CD4-positive, CD25-positive, alpha-beta regulatory T cell (primary cell): Measurements from ENCODE around the gene LIN7B. TPM values are rescaled to one million over a fixed set of nuclear protein-coding genes. Genes with fewer than 3 reads are reported as not detected.

Source experiments
- ATAC-seq, 2 donors: fragments of 150-1000 bp; cut with Tn5 transposase; one replicate each; pipeline ENCODE4 v1.10.0; 2021; ENCODE audit warnings: low read depth in 2 of 2, moderate number of reproducible peaks in 2 of 2, moderate library complexity in 1 of 2
- DNase-seq, 3 donors: peaks; one replicate each; pipeline versions ENCODE4 v3.0.0 to v3.0.0-alpha.2; 2012 to 2022; ENCODE audit warnings: mixed read lengths in 1 of 3
- H3K27ac ChIP-seq: one replicate; pipeline ENCODE4 v1.7.0; 2013; ENCODE audit warnings: mild to moderate bottlenecking, low read length; ENCODE audit not compliant: insufficient read depth, poor library complexity, severe bottlenecking
- H3K27me3 ChIP-seq: one replicate; pipeline ENCODE4 v1.7.0; 2013; ENCODE audit warnings: low read length; ENCODE audit not compliant: control insufficient read depth, insufficient read depth
- H3K36me3 ChIP-seq: one replicate; pipeline ENCODE4 v1.7.0; 2013; ENCODE audit warnings: mild to moderate bottlenecking, low read length, moderate library complexity; ENCODE audit not compliant: control insufficient read depth, insufficient read depth
- H3K4me1 ChIP-seq: 2 replicates; pipeline ENCODE4 v1.7.0; 2013; ENCODE audit warnings: mild to moderate bottlenecking, low read length; ENCODE audit not compliant: insufficient read depth, control insufficient read depth, poor library complexity, severe bottlenecking
- H3K4me3 ChIP-seq: one replicate; pipeline ENCODE4 v1.7.0; 2013; ENCODE audit warnings: low read depth, mild to moderate bottlenecking, low read length, moderate library complexity
- H3K9me3 ChIP-seq, 2 experiments: 1 replicate in 1 of 2; 2 replicates in 1 of 2; pipeline ENCODE4 v1.7.0; 2013; ENCODE audit warnings: low read length in 2 of 2, mild to moderate bottlenecking in 1 of 2, moderate library complexity in 1 of 2; ENCODE audit not compliant: control insufficient read depth in 2 of 2
- H3K27ac Mint-ChIP-seq, 3 donors: one replicate each; pipeline ENCODE4 v1.8.0; 2020 to 2022; ENCODE audit warnings: mild to moderate bottlenecking in 3 of 3, mixed read lengths in 3 of 3, moderate library complexity in 2 of 3
- H3K27me3 Mint-ChIP-seq: one replicate; pipeline ENCODE4 v1.8.0; 2022; ENCODE audit warnings: mild to moderate bottlenecking, mixed read lengths
- H3K36me3 Mint-ChIP-seq: one replicate; pipeline ENCODE4 v1.8.0; 2020; ENCODE audit warnings: mixed read lengths
- H3K4me1 Mint-ChIP-seq, 4 donors: one replicate each; pipeline ENCODE4 v1.8.0; 2020 to 2022; ENCODE audit warnings: mixed read lengths in 4 of 4, mild to moderate bottlenecking in 1 of 4
- H3K4me3 Mint-ChIP-seq, 4 donors: one replicate each; pipeline ENCODE4 v1.8.0; 2020 to 2022; ENCODE audit warnings: mild to moderate bottlenecking in 4 of 4, mixed read lengths in 4 of 4, moderate library complexity in 3 of 4
- H3K9me3 Mint-ChIP-seq, 7 donors: one replicate each; pipeline ENCODE4 v1.8.0; 2020 to 2022; ENCODE audit warnings: mixed read lengths in 7 of 7, mild to moderate bottlenecking in 3 of 7, moderate library complexity in 2 of 7
- polyA plus RNA-seq, 4 donors: library from polyadenylated mRNA; unstranded; fragments of 300-500 nt; fragmentation: Illumina TruSeq; gene quantifications; one replicate each; pipeline ENCODE4 v1.2.3, GENCODE V29; 2021
- total RNA-seq: library from RNA; stranded (reverse); gene quantifications from one replicate; pipeline ENCODE4 v1.2.3, GENCODE V29; 2022

LIN7B gene
- total and polyA plus RNA-seq, 5 donors from 2014 or later, result 2.6 to 5.5 (median 4.4) TPM

DNA sequence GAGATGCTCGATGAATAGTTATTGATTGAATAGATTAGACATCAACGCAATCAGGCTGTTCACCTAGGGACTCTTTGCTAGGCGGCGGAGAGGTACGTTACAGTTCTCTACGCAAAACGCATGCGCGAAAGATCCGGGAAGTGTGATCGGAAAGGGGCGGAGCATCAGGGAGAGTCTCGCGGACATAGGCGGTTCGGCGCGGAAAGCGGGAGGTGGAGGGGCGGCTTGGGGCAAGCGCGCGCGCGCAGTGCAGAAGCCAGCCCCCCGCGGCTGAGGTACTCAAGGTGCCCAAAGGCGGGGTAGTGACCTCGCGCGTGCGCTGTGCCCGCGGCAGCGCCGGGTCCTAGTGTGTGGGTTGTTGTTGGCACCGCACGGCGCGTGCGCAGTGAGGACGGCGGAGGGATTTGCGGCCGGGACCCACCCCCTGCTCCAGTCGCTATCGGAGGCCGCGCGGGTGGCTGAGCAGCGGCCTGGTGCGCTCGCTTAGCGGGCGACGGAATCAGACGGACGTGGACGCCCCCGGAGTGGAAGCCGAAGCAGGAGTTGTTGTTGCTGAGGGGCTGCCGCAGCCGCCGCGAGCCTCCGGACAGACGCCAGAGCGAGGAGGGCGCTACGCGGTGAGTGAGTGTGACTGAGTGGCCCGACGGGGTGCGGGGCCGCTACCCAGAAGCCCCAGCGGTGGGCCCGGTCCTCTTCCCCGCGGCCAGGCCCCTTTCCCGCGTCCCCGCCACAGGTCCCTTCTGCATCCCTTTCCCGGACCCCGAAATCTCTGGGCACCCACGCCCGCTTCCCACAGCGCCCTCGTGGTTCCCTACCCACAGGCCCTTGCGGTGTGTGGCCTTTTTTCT lies 28.9 kb upstream of the LIN7B start, which contains the start of gene SNRNP70:
SNRNP70 (plus strand) TSS at position 432 of the 848 bp plus-strand sequence. CDS start 964 bp downstream, outside the sequence.
- H3K36me3 Mint-ChIP-seq, result peaks cover 13% of the 10 kb centered on the region
- Histone ChIP-seq H3K27ac (peak within 1 kb of the TSS; percentile 83), H3K36me3 (peaks cover 19% of the 10 kb centered on the region), H3K4me1 (peaks cover 33% of the 10 kb centered on the region), H3K9me3 (no peaks in the 10 kb centered on the region), H3K27me3 (no peaks in the 10 kb centered on the region), H3K4me3 (peak within 1 kb of the TSS; percentile 95)
- peaks cover 11% of the 10 kb centered on the region for H3K27me3 Mint-ChIP-seq
- peaks cover 0 to 47% (median 26%) of the 10 kb centered on the region in 4 donors for H3K4me1 Mint-ChIP-seq
- H3K27ac Mint-ChIP-seq, result peak within 1 kb of the TSS; percentile 79 to 99 (median 86)
- ATAC-seq (peak; percentile 91 to 92), DNase-seq (peak; percentile 99 to 100 (median 100))
- peaks cover 0 to 2% (median 0%) of the 10 kb centered on the region in 7 donors for H3K9me3 Mint-ChIP-seq
- peak within 1 kb of the TSS; percentile 84 to 96 (median 93) for H3K4me3 Mint-ChIP-seq

DNA sequence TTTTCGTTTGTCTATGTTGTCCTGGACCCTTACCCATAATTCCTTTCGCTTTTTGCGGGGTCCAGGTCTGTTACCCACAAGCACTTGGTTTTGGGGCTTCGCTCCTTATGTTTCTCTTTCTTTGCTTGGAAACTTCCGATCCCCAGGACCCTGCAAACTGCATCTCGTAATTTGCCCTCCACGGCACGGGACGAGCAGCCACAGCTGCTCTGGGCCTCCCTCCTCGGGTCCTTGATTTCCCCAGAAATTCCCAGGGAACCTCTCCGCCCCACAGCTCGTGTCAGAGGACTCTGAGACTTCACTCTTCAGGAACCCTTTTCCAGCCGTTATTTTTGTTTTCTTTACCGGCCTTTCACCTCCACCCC lies 28.3 kb upstream of the LIN7B start:
- Mint-ChIP-seq H3K9me3 (peaks cover 0 to 2% (median 0%) of the 10 kb centered on the region in 7 donors), H3K27me3 (peaks cover 11% of the 10 kb centered on the region), H3K4me3 (peak overlapping the region; percentile 84 to 96 (median 93)), H3K4me1 (peaks cover 0 to 52% (median 25%) of the 10 kb centered on the region in 4 donors), H3K36me3 (peaks cover 15% of the 10 kb centered on the region), H3K27ac (peak overlapping the region; percentile 79 to 99 (median 86))
- peak overlapping the region; percentile 83 for H3K27ac ChIP-seq
- H3K36me3 ChIP-seq, result peaks cover 25% of the 10 kb centered on the region
- H3K27me3 ChIP-seq, result no peaks in the 10 kb centered on the region
- H3K4me1 ChIP-seq, result peaks cover 33% of the 10 kb centered on the region
- H3K9me3 ChIP-seq, result no peaks in the 10 kb centered on the region
- ATAC-seq, result no peak
- no peak for DNase-seq
- peak overlapping the region; percentile 95 for H3K4me3 ChIP-seq

DNA sequence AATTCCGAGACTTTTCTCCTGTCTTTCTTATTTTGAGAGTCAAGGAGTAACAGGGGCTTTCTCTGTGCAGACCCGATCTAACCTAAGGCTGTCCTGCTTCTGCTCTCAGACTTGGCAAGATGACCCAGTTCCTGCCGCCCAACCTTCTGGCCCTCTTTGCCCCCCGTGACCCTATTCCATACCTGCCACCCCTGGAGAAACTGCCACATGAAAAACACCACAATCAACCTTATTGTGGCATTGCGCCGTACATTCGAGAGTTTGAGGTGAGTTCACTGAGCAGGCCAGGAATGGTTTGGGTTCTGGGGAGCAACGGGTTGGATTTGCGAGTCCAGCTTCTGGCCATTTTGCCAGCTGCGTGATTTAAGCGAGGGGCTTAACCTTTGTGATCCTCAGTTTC lies 27.9 kb upstream of the LIN7B start:
- H3K4me3 Mint-ChIP-seq, result peak overlapping the region; percentile 84 to 96 (median 93)
- Histone ChIP-seq H3K36me3 (peaks cover 29% of the 10 kb centered on the region), H3K4me3 (peak overlapping the region; percentile 95), H3K27ac (no peak overlapping the region), H3K9me3 (no peaks in the 10 kb centered on the region), H3K27me3 (no peaks in the 10 kb centered on the region), H3K4me1 (peaks cover 33% of the 10 kb centered on the region)
- H3K27me3 Mint-ChIP-seq, result peaks cover 11% of the 10 kb centered on the region
- no peak for DNase-seq
- no peak for ATAC-seq
- H3K4me1 Mint-ChIP-seq, result peaks cover 0 to 55% (median 25%) of the 10 kb centered on the region in 4 donors
- H3K27ac Mint-ChIP-seq, result peak overlapping the region in 2 of 3 donors; percentile 79 to 86
- H3K36me3 Mint-ChIP-seq, result peaks cover 16% of the 10 kb centered on the region
- H3K9me3 Mint-ChIP-seq, result peaks cover 0 to 2% (median 0%) of the 10 kb centered on the region in 7 donors

DNA sequence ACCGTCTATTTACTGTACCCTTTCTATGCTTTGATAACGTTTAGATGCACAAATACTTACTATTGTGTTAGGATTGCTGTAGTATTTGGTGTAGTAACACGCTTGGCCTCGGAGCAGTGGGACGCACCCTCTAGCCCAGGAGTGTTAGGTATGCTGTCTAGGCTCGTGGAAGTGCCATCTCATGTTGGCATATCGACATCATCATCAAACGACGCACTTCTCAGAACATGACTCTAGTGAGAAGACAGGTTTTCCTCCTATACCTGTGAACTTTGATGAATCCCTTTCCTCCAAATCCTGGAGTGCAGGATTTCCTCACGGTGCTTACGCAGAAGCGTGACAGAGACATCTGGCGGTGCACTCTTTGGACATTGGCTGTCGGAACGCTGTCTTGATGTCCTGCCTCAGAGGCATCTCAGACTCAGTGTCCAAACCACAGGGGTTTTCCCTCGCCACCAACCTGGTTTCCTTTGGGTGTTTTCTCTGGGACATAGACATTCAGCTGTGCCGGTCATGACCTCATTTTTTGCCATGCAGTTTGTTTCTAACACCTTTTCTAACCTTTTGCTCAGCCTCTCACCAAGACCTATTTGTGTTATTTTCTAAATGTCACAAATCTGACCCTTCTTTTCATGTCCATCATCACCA lies 22.7 kb upstream of the LIN7B start:
- no peaks in the 10 kb centered on the region for H3K9me3 Mint-ChIP-seq
- H3K27ac ChIP-seq, result no peak overlapping the region
- no peak for ATAC-seq
- DNase-seq, result no peak
- H3K4me3 Mint-ChIP-seq, result peak overlapping the region in 1 of 4 donors; percentile 61
- H3K4me3 ChIP-seq, result no peak overlapping the region
- no peaks in the 10 kb centered on the region for H3K9me3 ChIP-seq
- H3K36me3 ChIP-seq, result peaks cover 70% of the 10 kb centered on the region
- H3K27me3 Mint-ChIP-seq, result no peaks in the 10 kb centered on the region
- no peaks in the 10 kb centered on the region for H3K27me3 ChIP-seq
- H3K4me1 ChIP-seq, result peaks cover 19% of the 10 kb centered on the region
- H3K36me3 Mint-ChIP-seq, result peaks cover 20% of the 10 kb centered on the region
- peaks cover 0 to 46% (median 23%) of the 10 kb centered on the region in 4 donors for H3K4me1 Mint-ChIP-seq
- peak overlapping the region in 1 of 3 donors; percentile 26 for H3K27ac Mint-ChIP-seq

DNA sequence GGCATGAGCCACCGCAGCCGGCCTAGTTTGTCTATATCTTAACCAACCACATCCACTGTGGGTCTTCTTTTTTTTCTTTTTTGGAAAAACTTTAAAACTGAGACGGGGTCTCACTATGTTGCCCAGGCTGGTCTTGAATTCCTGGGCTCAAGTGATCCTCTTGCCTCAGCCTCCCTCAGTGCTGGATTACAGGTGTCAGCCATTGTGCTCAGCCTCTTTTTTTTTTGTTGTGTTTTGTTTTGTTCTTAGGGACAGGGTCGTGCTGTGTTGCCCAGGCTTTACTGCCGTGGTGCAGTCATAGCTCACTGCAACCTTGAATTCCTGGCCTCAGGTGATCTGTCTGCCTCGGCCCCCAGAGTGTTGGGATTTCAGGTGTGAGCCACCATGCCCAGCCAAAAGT lies 21.5 kb upstream of the LIN7B start:
- no peaks in the 10 kb centered on the region for H3K27me3 ChIP-seq
- peaks cover 72% of the 10 kb centered on the region for H3K36me3 ChIP-seq
- peaks cover 7% of the 10 kb centered on the region for H3K4me1 ChIP-seq
- no peak overlapping the region for H3K27ac ChIP-seq
- H3K4me1 Mint-ChIP-seq, result peaks cover 4 to 38% (median 16%) of the 10 kb centered on the region in 4 donors
- no peaks in the 10 kb centered on the region for H3K9me3 ChIP-seq
- ATAC-seq (no peak), DNase-seq (no peak)
- no peaks in the 10 kb centered on the region for H3K9me3 Mint-ChIP-seq
- H3K27me3 Mint-ChIP-seq, result no peaks in the 10 kb centered on the region
- no peak overlapping the region for H3K4me3 Mint-ChIP-seq
- H3K27ac Mint-ChIP-seq, result no peak overlapping the region
- H3K36me3 Mint-ChIP-seq, result peaks cover 17% of the 10 kb centered on the region
- no peak overlapping the region for H3K4me3 ChIP-seq

DNA sequence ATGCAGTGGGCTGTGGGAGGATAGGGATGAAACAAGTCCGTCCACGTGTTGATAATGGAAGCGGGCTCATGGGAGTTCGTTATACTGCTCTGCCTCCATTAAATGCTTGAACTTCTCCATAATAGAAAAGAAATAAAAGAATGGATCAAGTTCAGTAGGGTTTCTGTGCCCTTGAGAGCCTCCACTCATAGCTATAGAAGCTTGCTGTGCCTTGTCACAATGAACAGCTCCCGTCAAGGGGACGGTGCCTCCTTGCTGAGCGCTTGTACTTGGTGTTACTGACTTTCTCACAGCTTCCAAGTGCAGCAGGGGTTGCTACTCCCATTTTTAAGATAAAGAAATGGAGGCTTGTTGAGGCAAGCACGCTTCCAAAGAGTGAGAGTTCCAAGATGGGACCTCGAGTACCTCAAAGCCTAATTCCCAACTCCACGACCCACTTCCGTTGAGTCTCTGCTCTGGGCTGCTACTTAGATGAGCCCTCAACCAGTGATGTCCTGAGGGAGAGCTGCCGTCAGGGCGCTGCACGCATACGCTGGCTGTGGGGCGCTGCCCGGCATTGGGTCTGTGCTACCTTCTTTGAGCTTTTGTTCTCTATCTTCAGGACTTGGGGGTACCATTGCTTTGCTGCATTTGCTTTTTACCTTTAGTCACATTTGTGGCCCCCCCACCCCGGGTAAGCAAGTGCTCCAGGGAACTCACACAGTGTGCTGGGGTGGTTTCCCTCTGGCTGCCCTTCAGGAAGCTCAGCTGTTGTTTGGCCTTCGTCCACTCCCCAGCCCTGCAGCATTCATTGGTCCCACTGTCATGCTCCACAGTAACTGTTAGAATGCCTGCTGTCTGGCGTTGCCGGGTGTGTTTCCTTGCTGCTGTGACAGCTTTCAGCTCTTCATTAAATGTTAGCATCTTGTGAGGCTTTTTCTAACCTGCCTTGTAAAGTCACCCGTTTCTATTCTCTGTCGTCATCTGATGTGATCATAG lies 19.4 kb upstream of the LIN7B start:
- H3K9me3 ChIP-seq, result no peaks in the 10 kb centered on the region
- peaks cover 24% of the 10 kb centered on the region for H3K36me3 Mint-ChIP-seq
- DNase-seq, result no peak
- H3K9me3 Mint-ChIP-seq, result no peaks in the 10 kb centered on the region
- ATAC-seq, result no peak
- H3K27ac Mint-ChIP-seq, result no peak overlapping the region
- H3K36me3 ChIP-seq, result peaks cover 76% of the 10 kb centered on the region
- peaks cover 5 to 27% (median 9%) of the 10 kb centered on the region in 4 donors for H3K4me1 Mint-ChIP-seq
- no peak overlapping the region for H3K4me3 ChIP-seq
- H3K27me3 ChIP-seq, result no peaks in the 10 kb centered on the region
- no peaks in the 10 kb centered on the region for H3K27me3 Mint-ChIP-seq
- no peaks in the 10 kb centered on the region for H3K4me1 ChIP-seq
- H3K4me3 Mint-ChIP-seq, result peak overlapping the region in 2 of 4 donors; percentile 22 to 69
- no peak overlapping the region for H3K27ac ChIP-seq
